WTC11 (cell line): ENCODE data around the gene LRRC7. TPM values are rescaled to one million over a fixed set of nuclear protein-coding genes. Genes with fewer than 3 reads are reported as not detected.

ENCODE experiments used
- ATAC-seq: fragments of 200-7000 bp; cut with Tn5 transposase; 2 replicates; pipeline ENCODE4 v1.10.0; 2021; ENCODE audit warnings: mild to moderate bottlenecking, moderate library complexity
- CTCF ChIA-PET: fragments of 300-600 bp; sonication (Branson Sonifier 250); formaldehyde crosslinking; loops from one replicate; lab custom pipeline; 2021; ENCODE audit warnings: antibody characterized with exemption; lab: Charles Lee
- POLR2A ChIA-PET: fragments of 350-600 bp; sonication (Branson Sonifier 250); formaldehyde crosslinking; loops from one replicate; lab custom pipeline; 2021; ENCODE audit warnings: antibody characterized with exemption; lab: Charles Lee
- DNase-seq: peaks from one replicate; pipeline ENCODE4 v3.0.0; 2021; ENCODE audit warnings: low spot score
- H3K27ac Mint-ChIP-seq: 2 replicates; pipeline ENCODE4 v1.8.0; 2021; ENCODE audit warnings: mixed read lengths
- H3K27me3 Mint-ChIP-seq: 2 replicates; pipeline ENCODE4 v1.8.0; 2021; ENCODE audit warnings: low read depth, mild to moderate bottlenecking, moderate library complexity, mixed read lengths
- H3K36me3 Mint-ChIP-seq: 2 replicates; pipeline ENCODE4 v1.8.0; 2021; ENCODE audit warnings: mixed read lengths
- H3K4me1 Mint-ChIP-seq: 2 replicates; pipeline ENCODE4 v1.8.0; 2022; ENCODE audit warnings: mixed read lengths
- H3K4me3 Mint-ChIP-seq: 2 replicates; pipeline ENCODE4 v1.8.0; 2021; ENCODE audit warnings: mild to moderate bottlenecking, moderate library complexity, mixed read lengths
- H3K9me3 Mint-ChIP-seq: 2 replicates; pipeline ENCODE4 v1.8.0; 2021; ENCODE audit warnings: mixed read lengths
- ESRRA ChIP-seq: sonication (generic); formaldehyde crosslinking; IDR thresholded peaks from 2 replicates; pipeline ENCODE4 v1.8.1; 2022; ENCODE audit warnings: mild to moderate bottlenecking, missing genetic modification reagents, borderline replicate concordance
- NR1H2 ChIP-seq: sonication (generic); formaldehyde crosslinking; IDR thresholded peaks from 2 replicates; pipeline ENCODE4 v1.9.0; 2021; ENCODE audit warnings: mild to moderate bottlenecking, moderate library complexity, missing genetic modification reagents
- TEAD1 ChIP-seq: sonication (generic); formaldehyde crosslinking; IDR thresholded peaks from 2 replicates; pipeline ENCODE4 v1.8.0; 2022; ENCODE audit warnings: mild to moderate bottlenecking, missing genetic modification reagents
- TP53 ChIP-seq: sonication (generic); formaldehyde crosslinking; IDR thresholded peaks from 2 replicates; pipeline ENCODE4 v1.8.1; 2023; ENCODE audit warnings: mild to moderate bottlenecking, missing genetic modification reagents
- ZBTB21 ChIP-seq: sonication (generic); formaldehyde crosslinking; IDR thresholded peaks from 2 replicates; pipeline ENCODE4 v1.8.1; 2023; ENCODE audit warnings: mild to moderate bottlenecking, missing genetic modification reagents, borderline replicate concordance
- ZNF121 ChIP-seq: sonication (generic); formaldehyde crosslinking; IDR thresholded peaks from 2 replicates; pipeline ENCODE4 v1.8.0; 2023; ENCODE audit warnings: missing genetic modification reagents
- ZNF219 ChIP-seq: sonication (generic); formaldehyde crosslinking; IDR thresholded peaks from 2 replicates; pipeline ENCODE4 v1.8.0; 2023; ENCODE audit warnings: missing genetic modification reagents, mild to moderate bottlenecking, borderline replicate concordance
- total RNA-seq: library from RNA; stranded (reverse); gene quantifications from 3 replicates; pipeline ENCODE4 v1.2.3, GENCODE V29; 2021
- TF ChIP-seq, protein P1 (sequence below): sonication (generic); formaldehyde crosslinking; IDR thresholded peaks from 2 replicates; pipeline ENCODE4 v1.8.1; 2022; ENCODE audit warnings: low read depth, mild to moderate bottlenecking, moderate library complexity, missing genetic modification reagents, borderline replicate concordance
- TF ChIP-seq, protein P2 (sequence below): sonication (generic); formaldehyde crosslinking; IDR thresholded peaks from 2 replicates; pipeline ENCODE4 v1.8.0; 2022; ENCODE audit warnings: mild to moderate bottlenecking, missing genetic modification reagents
- TF ChIP-seq, protein P3 (sequence below): sonication (generic); formaldehyde crosslinking; IDR thresholded peaks from 2 replicates; pipeline ENCODE4 v1.8.1; 2022; ENCODE audit warnings: missing genetic modification reagents, borderline replicate concordance
- TF ChIP-seq, protein P4 (sequence below): fragments of 250-450 bp; sonication (Bioruptor Pico); conservative IDR thresholded peaks from 2 replicates; pipeline ENCODE4 v1.9.0; 2021; ENCODE audit warnings: mild to moderate bottlenecking
- TF ChIP-seq, protein P5 (sequence below): fragments of 250-450 bp; sonication (Bioruptor Pico); IDR thresholded peaks from 2 replicates; pipeline ENCODE4 v1.9.0; 2021; ENCODE audit warnings: mild to moderate bottlenecking
- TF ChIP-seq, protein P6 (sequence below): sonication (generic); formaldehyde crosslinking; IDR thresholded peaks from 2 replicates; pipeline ENCODE4 v1.8.1; 2023; ENCODE audit warnings: mild to moderate bottlenecking, missing genetic modification reagents
- TF ChIP-seq, protein P7 (sequence below): sonication (generic); formaldehyde crosslinking; IDR thresholded peaks from 2 replicates; pipeline ENCODE4 v1.8.0; 2022; ENCODE audit warnings: mild to moderate bottlenecking, missing genetic modification reagents
- TF ChIP-seq, protein P8 (sequence below): sonication (generic); formaldehyde crosslinking; conservative IDR thresholded peaks from 2 replicates; pipeline ENCODE4 v1.8.1; 2022; ENCODE audit warnings: mild to moderate bottlenecking, missing genetic modification reagents
- TF ChIP-seq, protein P9 (sequence below): sonication (generic); formaldehyde crosslinking; IDR thresholded peaks from 2 replicates; pipeline ENCODE4 v1.8.1; 2023; ENCODE audit warnings: mild to moderate bottlenecking, missing genetic modification reagents
- TF ChIP-seq, protein P10 (sequence below): sonication (generic); formaldehyde crosslinking; IDR thresholded peaks from 2 replicates; pipeline ENCODE4 v1.8.0; 2022; ENCODE audit warnings: missing genetic modification reagents

The LRRC7 gene
- total RNA-seq, 1 experiment from 2014 or later: not detected

DNA sequence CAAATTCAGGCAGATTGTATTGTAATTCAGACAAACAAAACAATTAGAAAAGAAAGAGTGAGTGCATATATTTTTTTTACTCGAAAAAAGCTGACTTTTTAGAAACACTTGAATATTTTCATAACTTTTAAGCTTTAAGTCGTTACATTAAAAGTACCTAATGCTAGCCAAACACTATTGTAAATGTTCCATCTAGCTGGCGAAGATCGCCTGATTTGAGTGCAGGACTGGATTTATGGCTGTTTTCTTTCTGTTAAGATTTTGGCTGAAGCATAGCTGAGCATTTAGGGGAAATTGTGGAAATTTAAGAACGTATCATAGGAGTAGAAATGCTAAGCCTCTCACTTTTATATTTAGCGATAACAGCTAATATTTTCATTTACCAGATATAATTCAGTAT lies 24.6 kb downstream of the LRRC7 start:
- no peak overlapping the region for H3K4me3 Mint-ChIP-seq
- no peaks in the 10 kb centered on the region for H3K27me3 Mint-ChIP-seq
- H3K36me3 Mint-ChIP-seq: no peaks in the 10 kb centered on the region
- H3K27ac Mint-ChIP-seq: no peak overlapping the region
- ATAC-seq (no peak), DNase-seq (no peak)
- TF ChIP-seq, protein P1, sequence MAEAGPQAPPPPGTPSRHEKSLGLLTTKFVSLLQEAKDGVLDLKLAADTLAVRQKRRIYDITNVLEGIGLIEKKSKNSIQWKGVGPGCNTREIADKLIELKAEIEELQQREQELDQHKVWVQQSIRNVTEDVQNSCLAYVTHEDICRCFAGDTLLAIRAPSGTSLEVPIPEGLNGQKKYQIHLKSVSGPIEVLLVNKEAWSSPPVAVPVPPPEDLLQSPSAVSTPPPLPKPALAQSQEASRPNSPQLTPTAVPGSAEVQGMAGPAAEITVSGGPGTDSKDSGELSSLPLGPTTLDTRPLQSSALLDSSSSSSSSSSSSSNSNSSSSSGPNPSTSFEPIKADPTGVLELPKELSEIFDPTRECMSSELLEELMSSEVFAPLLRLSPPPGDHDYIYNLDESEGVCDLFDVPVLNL (CRISPR knock-in tag): no peak
- TF ChIP-seq, protein P2, sequence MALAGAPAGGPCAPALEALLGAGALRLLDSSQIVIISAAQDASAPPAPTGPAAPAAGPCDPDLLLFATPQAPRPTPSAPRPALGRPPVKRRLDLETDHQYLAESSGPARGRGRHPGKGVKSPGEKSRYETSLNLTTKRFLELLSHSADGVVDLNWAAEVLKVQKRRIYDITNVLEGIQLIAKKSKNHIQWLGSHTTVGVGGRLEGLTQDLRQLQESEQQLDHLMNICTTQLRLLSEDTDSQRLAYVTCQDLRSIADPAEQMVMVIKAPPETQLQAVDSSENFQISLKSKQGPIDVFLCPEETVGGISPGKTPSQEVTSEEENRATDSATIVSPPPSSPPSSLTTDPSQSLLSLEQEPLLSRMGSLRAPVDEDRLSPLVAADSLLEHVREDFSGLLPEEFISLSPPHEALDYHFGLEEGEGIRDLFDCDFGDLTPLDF: no peak
- TF ChIP-seq ZBTB21: no peak
- no peak for TF ChIP-seq TP53
- TF ChIP-seq, protein P3, sequence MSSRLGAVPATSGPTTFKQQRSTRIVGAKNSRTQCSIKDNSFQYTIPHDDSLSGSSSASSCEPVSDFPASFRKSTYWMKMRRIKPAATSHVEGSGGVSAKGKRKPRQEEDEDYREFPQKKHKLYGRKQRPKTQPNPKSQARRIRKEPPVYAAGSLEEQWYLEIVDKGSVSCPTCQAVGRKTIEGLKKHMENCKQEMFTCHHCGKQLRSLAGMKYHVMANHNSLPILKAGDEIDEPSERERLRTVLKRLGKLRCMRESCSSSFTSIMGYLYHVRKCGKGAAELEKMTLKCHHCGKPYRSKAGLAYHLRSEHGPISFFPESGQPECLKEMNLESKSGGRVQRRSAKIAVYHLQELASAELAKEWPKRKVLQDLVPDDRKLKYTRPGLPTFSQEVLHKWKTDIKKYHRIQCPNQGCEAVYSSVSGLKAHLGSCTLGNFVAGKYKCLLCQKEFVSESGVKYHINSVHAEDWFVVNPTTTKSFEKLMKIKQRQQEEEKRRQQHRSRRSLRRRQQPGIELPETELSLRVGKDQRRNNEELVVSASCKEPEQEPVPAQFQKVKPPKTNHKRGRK (CRISPR knock-in tag): no peak
- TF ChIP-seq, protein P4, sequence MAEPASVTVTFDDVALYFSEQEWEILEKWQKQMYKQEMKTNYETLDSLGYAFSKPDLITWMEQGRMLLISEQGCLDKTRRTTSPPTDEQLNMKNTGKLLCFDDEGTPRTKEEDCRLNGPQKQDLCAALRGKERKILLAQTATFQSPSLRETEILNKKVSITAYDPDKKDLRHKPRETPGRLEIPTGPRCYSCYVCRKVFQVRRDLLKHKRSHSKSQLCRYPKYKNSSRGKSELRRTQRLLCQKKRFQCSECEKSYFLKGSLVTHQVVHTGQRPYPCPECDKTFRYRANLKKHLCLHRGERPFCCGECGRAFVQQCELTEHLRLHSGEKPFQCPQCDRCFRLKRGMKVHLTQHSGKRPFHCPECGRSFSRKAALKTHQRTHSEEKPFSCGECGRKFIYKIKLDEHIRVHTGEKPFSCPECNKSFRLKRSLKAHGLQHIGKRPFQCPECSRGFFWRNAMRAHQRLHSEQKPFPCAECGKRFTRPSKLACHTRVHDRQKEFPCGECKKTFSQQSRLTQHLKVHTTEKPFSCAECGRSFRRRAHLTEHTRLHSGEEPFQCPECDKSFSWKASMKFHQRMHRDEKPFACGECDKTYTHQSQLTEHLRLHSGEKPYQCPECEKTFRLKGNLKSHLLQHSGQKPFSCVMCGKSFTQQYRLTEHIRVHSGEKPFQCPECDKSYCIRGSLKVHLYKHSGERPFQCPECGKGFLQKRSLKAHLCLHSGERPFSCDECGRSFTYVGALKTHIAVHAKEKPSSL (CRISPR knock-in tag): no peak
- TF ChIP-seq, protein P5, sequence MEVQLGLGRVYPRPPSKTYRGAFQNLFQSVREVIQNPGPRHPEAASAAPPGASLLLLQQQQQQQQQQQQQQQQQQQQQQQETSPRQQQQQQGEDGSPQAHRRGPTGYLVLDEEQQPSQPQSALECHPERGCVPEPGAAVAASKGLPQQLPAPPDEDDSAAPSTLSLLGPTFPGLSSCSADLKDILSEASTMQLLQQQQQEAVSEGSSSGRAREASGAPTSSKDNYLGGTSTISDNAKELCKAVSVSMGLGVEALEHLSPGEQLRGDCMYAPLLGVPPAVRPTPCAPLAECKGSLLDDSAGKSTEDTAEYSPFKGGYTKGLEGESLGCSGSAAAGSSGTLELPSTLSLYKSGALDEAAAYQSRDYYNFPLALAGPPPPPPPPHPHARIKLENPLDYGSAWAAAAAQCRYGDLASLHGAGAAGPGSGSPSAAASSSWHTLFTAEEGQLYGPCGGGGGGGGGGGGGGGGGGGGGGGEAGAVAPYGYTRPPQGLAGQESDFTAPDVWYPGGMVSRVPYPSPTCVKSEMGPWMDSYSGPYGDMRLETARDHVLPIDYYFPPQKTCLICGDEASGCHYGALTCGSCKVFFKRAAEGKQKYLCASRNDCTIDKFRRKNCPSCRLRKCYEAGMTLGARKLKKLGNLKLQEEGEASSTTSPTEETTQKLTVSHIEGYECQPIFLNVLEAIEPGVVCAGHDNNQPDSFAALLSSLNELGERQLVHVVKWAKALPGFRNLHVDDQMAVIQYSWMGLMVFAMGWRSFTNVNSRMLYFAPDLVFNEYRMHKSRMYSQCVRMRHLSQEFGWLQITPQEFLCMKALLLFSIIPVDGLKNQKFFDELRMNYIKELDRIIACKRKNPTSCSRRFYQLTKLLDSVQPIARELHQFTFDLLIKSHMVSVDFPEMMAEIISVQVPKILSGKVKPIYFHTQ (CRISPR knock-in tag): no peak
- no peak for TF ChIP-seq ESRRA
- TF ChIP-seq, protein P6, sequence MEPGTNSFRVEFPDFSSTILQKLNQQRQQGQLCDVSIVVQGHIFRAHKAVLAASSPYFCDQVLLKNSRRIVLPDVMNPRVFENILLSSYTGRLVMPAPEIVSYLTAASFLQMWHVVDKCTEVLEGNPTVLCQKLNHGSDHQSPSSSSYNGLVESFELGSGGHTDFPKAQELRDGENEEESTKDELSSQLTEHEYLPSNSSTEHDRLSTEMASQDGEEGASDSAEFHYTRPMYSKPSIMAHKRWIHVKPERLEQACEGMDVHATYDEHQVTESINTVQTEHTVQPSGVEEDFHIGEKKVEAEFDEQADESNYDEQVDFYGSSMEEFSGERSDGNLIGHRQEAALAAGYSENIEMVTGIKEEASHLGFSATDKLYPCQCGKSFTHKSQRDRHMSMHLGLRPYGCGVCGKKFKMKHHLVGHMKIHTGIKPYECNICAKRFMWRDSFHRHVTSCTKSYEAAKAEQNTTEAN (CRISPR knock-in tag): no peak
- TF ChIP-seq TEAD1 (CRISPR knock-in tag): no peak
- TF ChIP-seq, protein P7, sequence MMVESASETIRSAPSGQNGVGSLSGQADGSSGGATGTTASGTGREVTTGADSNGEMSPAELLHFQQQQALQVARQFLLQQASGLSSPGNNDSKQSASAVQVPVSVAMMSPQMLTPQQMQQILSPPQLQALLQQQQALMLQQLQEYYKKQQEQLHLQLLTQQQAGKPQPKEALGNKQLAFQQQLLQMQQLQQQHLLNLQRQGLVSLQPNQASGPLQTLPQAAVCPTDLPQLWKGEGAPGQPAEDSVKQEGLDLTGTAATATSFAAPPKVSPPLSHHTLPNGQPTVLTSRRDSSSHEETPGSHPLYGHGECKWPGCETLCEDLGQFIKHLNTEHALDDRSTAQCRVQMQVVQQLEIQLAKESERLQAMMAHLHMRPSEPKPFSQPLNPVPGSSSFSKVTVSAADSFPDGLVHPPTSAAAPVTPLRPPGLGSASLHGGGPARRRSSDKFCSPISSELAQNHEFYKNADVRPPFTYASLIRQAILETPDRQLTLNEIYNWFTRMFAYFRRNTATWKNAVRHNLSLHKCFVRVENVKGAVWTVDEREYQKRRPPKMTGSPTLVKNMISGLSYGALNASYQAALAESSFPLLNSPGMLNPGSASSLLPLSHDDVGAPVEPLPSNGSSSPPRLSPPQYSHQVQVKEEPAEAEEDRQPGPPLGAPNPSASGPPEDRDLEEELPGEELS: no peak
- TF ChIP-seq, protein P8, sequence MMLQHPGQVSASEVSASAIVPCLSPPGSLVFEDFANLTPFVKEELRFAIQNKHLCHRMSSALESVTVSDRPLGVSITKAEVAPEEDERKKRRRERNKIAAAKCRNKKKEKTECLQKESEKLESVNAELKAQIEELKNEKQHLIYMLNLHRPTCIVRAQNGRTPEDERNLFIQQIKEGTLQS (CRISPR knock-in tag): no peak
- no peak for TF ChIP-seq ZNF219 (CRISPR knock-in tag)
- TF ChIP-seq, protein P9, sequence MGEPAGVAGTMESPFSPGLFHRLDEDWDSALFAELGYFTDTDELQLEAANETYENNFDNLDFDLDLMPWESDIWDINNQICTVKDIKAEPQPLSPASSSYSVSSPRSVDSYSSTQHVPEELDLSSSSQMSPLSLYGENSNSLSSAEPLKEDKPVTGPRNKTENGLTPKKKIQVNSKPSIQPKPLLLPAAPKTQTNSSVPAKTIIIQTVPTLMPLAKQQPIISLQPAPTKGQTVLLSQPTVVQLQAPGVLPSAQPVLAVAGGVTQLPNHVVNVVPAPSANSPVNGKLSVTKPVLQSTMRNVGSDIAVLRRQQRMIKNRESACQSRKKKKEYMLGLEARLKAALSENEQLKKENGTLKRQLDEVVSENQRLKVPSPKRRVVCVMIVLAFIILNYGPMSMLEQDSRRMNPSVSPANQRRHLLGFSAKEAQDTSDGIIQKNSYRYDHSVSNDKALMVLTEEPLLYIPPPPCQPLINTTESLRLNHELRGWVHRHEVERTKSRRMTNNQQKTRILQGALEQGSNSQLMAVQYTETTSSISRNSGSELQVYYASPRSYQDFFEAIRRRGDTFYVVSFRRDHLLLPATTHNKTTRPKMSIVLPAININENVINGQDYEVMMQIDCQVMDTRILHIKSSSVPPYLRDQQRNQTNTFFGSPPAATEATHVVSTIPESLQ (CRISPR knock-in tag): no peak
- TF ChIP-seq, protein P10, sequence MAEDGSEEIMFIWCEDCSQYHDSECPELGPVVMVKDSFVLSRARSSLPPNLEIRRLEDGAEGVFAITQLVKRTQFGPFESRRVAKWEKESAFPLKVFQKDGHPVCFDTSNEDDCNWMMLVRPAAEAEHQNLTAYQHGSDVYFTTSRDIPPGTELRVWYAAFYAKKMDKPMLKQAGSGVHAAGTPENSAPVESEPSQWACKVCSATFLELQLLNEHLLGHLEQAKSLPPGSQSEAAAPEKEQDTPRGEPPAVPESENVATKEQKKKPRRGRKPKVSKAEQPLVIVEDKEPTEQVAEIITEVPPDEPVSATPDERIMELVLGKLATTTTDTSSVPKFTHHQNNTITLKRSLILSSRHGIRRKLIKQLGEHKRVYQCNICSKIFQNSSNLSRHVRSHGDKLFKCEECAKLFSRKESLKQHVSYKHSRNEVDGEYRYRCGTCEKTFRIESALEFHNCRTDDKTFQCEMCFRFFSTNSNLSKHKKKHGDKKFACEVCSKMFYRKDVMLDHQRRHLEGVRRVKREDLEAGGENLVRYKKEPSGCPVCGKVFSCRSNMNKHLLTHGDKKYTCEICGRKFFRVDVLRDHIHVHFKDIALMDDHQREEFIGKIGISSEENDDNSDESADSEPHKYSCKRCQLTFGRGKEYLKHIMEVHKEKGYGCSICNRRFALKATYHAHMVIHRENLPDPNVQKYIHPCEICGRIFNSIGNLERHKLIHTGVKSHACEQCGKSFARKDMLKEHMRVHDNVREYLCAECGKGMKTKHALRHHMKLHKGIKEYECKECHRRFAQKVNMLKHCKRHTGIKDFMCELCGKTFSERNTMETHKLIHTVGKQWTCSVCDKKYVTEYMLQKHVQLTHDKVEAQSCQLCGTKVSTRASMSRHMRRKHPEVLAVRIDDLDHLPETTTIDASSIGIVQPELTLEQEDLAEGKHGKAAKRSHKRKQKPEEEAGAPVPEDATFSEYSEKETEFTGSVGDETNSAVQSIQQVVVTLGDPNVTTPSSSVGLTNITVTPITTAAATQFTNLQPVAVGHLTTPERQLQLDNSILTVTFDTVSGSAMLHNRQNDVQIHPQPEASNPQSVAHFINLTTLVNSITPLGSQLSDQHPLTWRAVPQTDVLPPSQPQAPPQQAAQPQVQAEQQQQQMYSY (CRISPR knock-in tag): no peak
- no peak for TF ChIP-seq ZNF121 (CRISPR knock-in tag)
- no peak for TF ChIP-seq NR1H2 (CRISPR knock-in tag)
- H3K9me3 Mint-ChIP-seq: no peaks in the 10 kb centered on the region
- CTCF ChIA-PET: no interaction called here
- POLR2A ChIA-PET: no interaction called here
- no peaks in the 10 kb centered on the region for H3K4me1 Mint-ChIP-seq
